ENCODE data around the gene GRK6. TPM values are rescaled to one million over a fixed set of nuclear protein-coding genes. Genes with fewer than 3 reads are reported as not detected.

GRK6 gene
- total and polyA plus RNA-seq, 9 of the 15 experiments (the other 6 are each of a cell fraction or from before 2014, with no cell fraction given), result 0.63 to 122 (median 44.5) TPM

- TF ChIP-seq RERE (CRISPR knock-in tag; IDR thresholded peaks at IDR 0.05; ENCODE audit: borderline replicate concordance) (no peak), MYBL2 (IDR thresholded peaks at IDR 0.05; ENCODE audit: low read depth) (no peak), MYBL2 (CRISPR knock-in tag; IDR thresholded peaks at IDR 0.05; ENCODE audit: borderline replicate concordance) (no peak), SREBF2 (CRISPR knock-in tag; IDR thresholded peaks at IDR 0.05) (no peak), ZNF140 (CRISPR knock-in tag; IDR thresholded peaks at IDR 0.05) (no peak), GABPB1 (CRISPR knock-in tag; IDR thresholded peaks at IDR 0.05) (peak; percentile 48; the same call in 1 of the 2 replicates), ZNF778 (CRISPR knock-in tag; IDR thresholded peaks at IDR 0.05) (no peak), CLOCK (CRISPR knock-in tag; IDR thresholded peaks at IDR 0.05; ENCODE audit: borderline replicate concordance) (no peak), ZNF408 (CRISPR knock-in tag; IDR thresholded peaks at IDR 0.05; ENCODE audit: low read depth) (no peak), ELK1 (CRISPR knock-in tag; IDR thresholded peaks at IDR 0.05) (no peak), SMAD4 (CRISPR knock-in tag; conservative IDR thresholded peaks at IDR 0.05) (no peak), LCOR (CRISPR knock-in tag; IDR thresholded peaks at IDR 0.05) (peak; percentile 14; the same call in 1 of the 2 replicates), RBFOX2 (IDR thresholded peaks at IDR 0.05; ENCODE audit: low read depth, low read length) (peak; percentile 9; the same call in 1 of the 2 replicates), ZNF740 (CRISPR knock-in tag; IDR thresholded peaks at IDR 0.05) (no peak), ZNF740 (tag; IDR thresholded peaks at IDR 0.05) (no peak), ZNF699 (CRISPR knock-in tag; IDR thresholded peaks at IDR 0.05; ENCODE audit: insufficient replicate concordance) (no peak), HMG20B (CRISPR knock-in tag; IDR thresholded peaks at IDR 0.05) (no peak)
Measured at GRCh38 chr5:177457852-177458681, 31.6 kb downstream of the GRK6 start (continued).

Measured in K562 (cell line).